Vagina (tissue), 2 donors: ENCODE results near the gene TMEM212. TPM values are rescaled to one million over a fixed set of nuclear protein-coding genes. Genes with fewer than 3 reads are reported as not detected.

Experiments used
- DNase-seq, 2 donors: peaks; one replicate each; pipeline ENCODE4 v3.0.0-alpha.2; 2017; ENCODE audit errors: extremely low spot score in 2 of 2
- H3K27ac ChIP-seq: fragments of 200-600 bp; sonication (generic); one replicate; pipeline ENCODE4 v1.5.1; 2019
- H3K27me3 ChIP-seq: fragments of 200-600 bp; sonication (generic); one replicate; pipeline ENCODE4 v1.5.1; 2019
- H3K36me3 ChIP-seq, 2 donors: fragments of 200-600 bp; sonication (generic); one replicate each; pipeline ENCODE4 v1.5.1; 2017 to 2019
- H3K4me1 ChIP-seq: fragments of 200-600 bp; sonication (generic); one replicate; pipeline ENCODE4 v1.5.1; 2019
- H3K4me3 ChIP-seq, 2 donors: fragments of 200-600 bp; sonication (generic); 1 replicate in 1 of 2; 2 replicates in 1 of 2; pipeline ENCODE4 v1.5.1; 2016 to 2019
- H3K9me3 ChIP-seq: fragments of 200-600 bp; sonication (generic); one replicate; pipeline ENCODE4 v1.5.1; 2019
- CTCF ChIP-seq, 3 experiments: fragments of 450-650 bp in 2 of 3; fragments of 200-600 bp in 1 of 3; sonication (generic) in 1 of 3; IDR thresholded peaks; one replicate each; pipeline ENCODE4 v1.5.1; 2017 to 2019; ENCODE audit warnings: antibody characterized with exemption in 3 of 3, mild to moderate bottlenecking in 2 of 3, moderate library complexity in 2 of 3
- POLR2A ChIP-seq, 2 donors: fragments of 450-650 bp; IDR thresholded peaks; one replicate each; pipeline ENCODE4 v1.6.1; 2017; ENCODE audit warnings: antibody characterized with exemption in 2 of 2, mild to moderate bottlenecking in 2 of 2, moderate library complexity in 2 of 2
- POLR2AphosphoS5 ChIP-seq, 2 donors: sonication (generic); formaldehyde crosslinking; IDR thresholded peaks; one replicate each; pipeline ENCODE4 v1.9.0; 2017; ENCODE audit warnings: antibody characterized with exemption in 2 of 2, mild to moderate bottlenecking in 2 of 2, low read depth in 1 of 2; ENCODE audit not compliant: insufficient read depth in 1 of 2
- intact Hi-C: fragments of 100-400 bp; cut with DNase I; formaldehyde crosslinking; loops from one replicate; pipeline ENCODE4 v1.15.1; 2023
- total RNA-seq: library from RNA; depleted of rRNA; stranded (reverse); fragments of >200 nt; gene quantifications from one replicate; pipeline ENCODE4 v1.2.3, GENCODE V29; 2016

The TMEM212 gene
- total RNA-seq, 1 donor from 2014 or later, result not detected

- Histone ChIP-seq H3K27ac (peak overlapping the region; percentile 81), H3K27me3 (no peaks in the 10 kb centered on the region), H3K4me3 (no peak overlapping the region), H3K9me3 (no peaks in the 10 kb centered on the region), H3K36me3 (no peaks in the 10 kb centered on the region), H3K4me1 (peaks cover 78% of the 10 kb centered on the region)
- intact Hi-C loops, result no loop called here
- DNase-seq, result no peak
- TF ChIP-seq POLR2A (IDR thresholded peaks at IDR 0.05), result no peak
- TF ChIP-seq POLR2AphosphoS5 (IDR thresholded peaks at IDR 0.05; ENCODE audit: insufficient read depth in 1 of 2, low read depth in 1 of 2), result peak; percentile 25 to 72
Observed at GRCh38 chr3:171801738-171802589, 41.2 kb upstream of the TMEM212 start.

DNA sequence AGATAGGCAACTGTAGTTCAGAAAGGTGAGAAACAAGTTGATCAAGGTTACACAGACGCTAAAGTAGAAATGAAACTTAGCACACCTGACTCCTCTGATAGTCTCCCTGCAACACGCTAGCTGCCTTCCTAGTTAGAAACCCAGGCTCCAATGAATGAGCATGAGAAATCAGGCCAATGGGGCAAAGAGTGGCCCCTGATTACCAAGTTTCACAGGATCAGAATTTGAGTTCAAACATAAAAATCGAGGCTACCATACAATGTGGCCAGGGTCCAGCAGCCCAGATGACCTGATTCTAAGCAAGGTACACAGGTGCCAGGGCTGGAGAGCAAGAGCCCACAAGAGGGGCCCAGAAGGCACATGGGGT, 40.6 kb upstream of the TMEM212 start:
- no peak for DNase-seq
- intact Hi-C loops, result no loop called here
- Histone ChIP-seq H3K4me3 (no peak overlapping the region), H3K9me3 (no peaks in the 10 kb centered on the region), H3K27ac (peak overlapping the region; percentile 81), H3K4me1 (peaks cover 75% of the 10 kb centered on the region), H3K36me3 (no peaks in the 10 kb centered on the region), H3K27me3 (no peaks in the 10 kb centered on the region)
- TF ChIP-seq CTCF (IDR thresholded peaks at IDR 0.05) (no peak), POLR2AphosphoS5 (IDR thresholded peaks at IDR 0.05; ENCODE audit: insufficient read depth in 1 of 2, low read depth in 1 of 2) (no peak), POLR2A (IDR thresholded peaks at IDR 0.05) (no peak)

GRCh38 chr3:171803044-171803443, 40.1 kb upstream of the TMEM212 start:
- no peak for DNase-seq
- peak overlapping the region; percentile 81 for H3K27ac ChIP-seq
- no peak for TF ChIP-seq POLR2AphosphoS5 (IDR thresholded peaks at IDR 0.05; ENCODE audit: insufficient read depth in 1 of 2, low read depth in 1 of 2)
- TF ChIP-seq POLR2A (IDR thresholded peaks at IDR 0.05), result no peak
- TF ChIP-seq CTCF (IDR thresholded peaks at IDR 0.05), result no peak
- H3K4me3 ChIP-seq, result no peak overlapping the region
- intact Hi-C loops, result no loop called here
- H3K27me3 ChIP-seq, result no peaks in the 10 kb centered on the region
- H3K9me3 ChIP-seq, result no peaks in the 10 kb centered on the region
- no peaks in the 10 kb centered on the region for H3K36me3 ChIP-seq
- peaks cover 70% of the 10 kb centered on the region for H3K4me1 ChIP-seq

GRCh38 chr3:171804618-171805389, 38.3 kb upstream of the TMEM212 start:
- Histone ChIP-seq H3K36me3 (no peaks in the 10 kb centered on the region), H3K4me1 (peaks cover 63% of the 10 kb centered on the region), H3K27ac (peak overlapping the region; percentile 80), H3K27me3 (no peaks in the 10 kb centered on the region), H3K4me3 (no peak overlapping the region), H3K9me3 (no peaks in the 10 kb centered on the region)
- DNase-seq, result no peak
- TF ChIP-seq CTCF (IDR thresholded peaks at IDR 0.05) (no peak), POLR2AphosphoS5 (IDR thresholded peaks at IDR 0.05; ENCODE audit: insufficient read depth in 1 of 2, low read depth in 1 of 2) (peak; percentile 19 to 59)
- intact Hi-C loops, result loop anchor here (2.0 to 5.0 kb wide), 2 partner anchors 28 to 33 kb away; no protein-coding TSS in a partner anchor

GRCh38 chr3:171805687-171806086, 37.5 kb upstream of the TMEM212 start:
- no peaks in the 10 kb centered on the region for H3K9me3 ChIP-seq
- DNase-seq, result no peak
- H3K27ac ChIP-seq, result peak overlapping the region; percentile 80
- H3K4me1 ChIP-seq, result peaks cover 58% of the 10 kb centered on the region
- H3K36me3 ChIP-seq, result no peaks in the 10 kb centered on the region
- intact Hi-C loops, result loop anchor here (2.0 to 5.0 kb wide), 2 partner anchors 27 to 33 kb away; no protein-coding TSS in a partner anchor
- H3K4me3 ChIP-seq, result no peak overlapping the region
- no peak for TF ChIP-seq CTCF (IDR thresholded peaks at IDR 0.05)
- no peak for TF ChIP-seq POLR2A (IDR thresholded peaks at IDR 0.05)
- TF ChIP-seq POLR2AphosphoS5 (IDR thresholded peaks at IDR 0.05; ENCODE audit: insufficient read depth in 1 of 2, low read depth in 1 of 2), result no peak
- H3K27me3 ChIP-seq, result no peaks in the 10 kb centered on the region
